22Rv1 (cell line): ENCODE measurements around the gene CETP.
"Not testable (repeated sequence)": the region's sequence is repeated elsewhere in the genome, so short reads cannot be mapped to it uniquely, and the experiment has no call there.

Source experiments
- H3K27ac ChIP-seq: fragments of 450-650 bp; 2 replicates; pipeline ENCODE4 v1.5.1; 2017
- ZFX ChIP-seq: fragments of 450-650 bp; IDR thresholded peaks from 2 replicates; pipeline ENCODE4 v1.6.1; 2017; ENCODE audit warnings: antibody characterized with exemption, borderline replicate concordance
- TF ChIP-seq, protein P1 (sequence below): fragments of 450-650 bp; IDR thresholded peaks from 2 replicates; pipeline ENCODE4 v1.5.1; 2017; ENCODE audit warnings: mild to moderate bottlenecking

The CETP gene

GRCh38 chr16:56984639-56985038, 22.9 kb downstream of the CETP start:
- no peak overlapping the region for H3K27ac ChIP-seq
- TF ChIP-seq, protein P1, sequence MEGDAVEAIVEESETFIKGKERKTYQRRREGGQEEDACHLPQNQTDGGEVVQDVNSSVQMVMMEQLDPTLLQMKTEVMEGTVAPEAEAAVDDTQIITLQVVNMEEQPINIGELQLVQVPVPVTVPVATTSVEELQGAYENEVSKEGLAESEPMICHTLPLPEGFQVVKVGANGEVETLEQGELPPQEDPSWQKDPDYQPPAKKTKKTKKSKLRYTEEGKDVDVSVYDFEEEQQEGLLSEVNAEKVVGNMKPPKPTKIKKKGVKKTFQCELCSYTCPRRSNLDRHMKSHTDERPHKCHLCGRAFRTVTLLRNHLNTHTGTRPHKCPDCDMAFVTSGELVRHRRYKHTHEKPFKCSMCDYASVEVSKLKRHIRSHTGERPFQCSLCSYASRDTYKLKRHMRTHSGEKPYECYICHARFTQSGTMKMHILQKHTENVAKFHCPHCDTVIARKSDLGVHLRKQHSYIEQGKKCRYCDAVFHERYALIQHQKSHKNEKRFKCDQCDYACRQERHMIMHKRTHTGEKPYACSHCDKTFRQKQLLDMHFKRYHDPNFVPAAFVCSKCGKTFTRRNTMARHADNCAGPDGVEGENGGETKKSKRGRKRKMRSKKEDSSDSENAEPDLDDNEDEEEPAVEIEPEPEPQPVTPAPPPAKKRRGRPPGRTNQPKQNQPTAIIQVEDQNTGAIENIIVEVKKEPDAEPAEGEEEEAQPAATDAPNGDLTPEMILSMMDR: no peak
- TF ChIP-seq ZFX: no peak

DNA sequence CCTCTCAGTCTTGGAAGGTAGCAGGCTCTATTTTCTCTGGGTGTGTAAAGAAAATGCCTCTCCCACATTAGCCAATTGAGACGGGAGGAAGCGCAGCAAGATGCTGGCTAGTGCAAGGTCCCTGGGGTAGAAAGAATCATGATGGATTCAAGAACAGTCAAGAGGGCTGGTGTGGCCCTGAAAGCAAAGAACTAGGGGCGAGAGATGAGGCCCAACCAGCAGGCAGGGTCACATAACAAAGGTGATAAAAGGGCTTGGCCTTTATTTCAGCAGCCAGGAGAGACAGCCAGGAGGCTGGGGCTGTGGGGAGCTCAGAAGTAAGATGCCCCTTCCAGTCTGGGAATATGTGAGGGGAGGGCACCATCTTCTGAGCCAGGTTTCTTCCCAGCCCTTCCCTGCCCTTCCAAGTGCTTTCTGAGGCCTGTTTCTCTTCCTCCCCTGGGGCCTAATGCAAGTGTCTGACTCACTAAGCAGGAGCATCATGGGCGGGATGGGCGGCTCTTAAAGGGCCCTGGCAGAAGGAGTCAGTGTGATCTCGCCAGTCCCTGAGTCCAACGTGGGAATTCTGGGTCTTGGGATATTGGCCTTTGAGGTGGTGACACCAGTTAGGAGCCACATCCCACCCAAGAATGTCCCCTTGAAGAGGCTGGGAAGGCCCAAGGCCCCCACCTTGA, 23.7 kb downstream of the CETP start:
- H3K27ac ChIP-seq: no peak overlapping the region
- no peak for TF ChIP-seq ZFX
- TF ChIP-seq, protein P1: no peak

DNA sequence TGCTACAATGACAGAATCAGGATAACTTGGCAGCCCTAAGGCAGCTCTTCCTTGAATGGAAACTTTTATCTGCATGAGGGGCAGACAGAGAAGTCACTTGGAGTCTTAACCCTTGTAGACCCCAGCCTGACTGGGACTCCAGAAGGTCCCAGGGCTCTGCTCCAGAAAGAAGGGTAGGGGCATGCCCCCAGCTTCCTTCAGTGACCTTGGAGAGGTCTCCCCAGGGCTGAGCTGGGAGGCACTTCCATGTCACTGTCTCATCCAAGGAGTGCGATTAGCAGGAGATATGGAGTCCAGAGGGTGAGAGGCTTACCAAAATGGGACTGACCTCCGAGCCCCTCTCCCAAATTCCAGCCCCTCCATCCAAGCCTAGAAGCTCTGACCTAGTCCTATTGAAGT, 24.2 kb downstream of the CETP start:
- H3K27ac ChIP-seq: no peak overlapping the region
- TF ChIP-seq ZFX: no peak
- TF ChIP-seq, protein P1: no peak

- no peak for TF ChIP-seq ZFX
- TF ChIP-seq, protein P1: no peak
- H3K27ac ChIP-seq: no peak overlapping the region
These were observed 24.6 kb downstream of the CETP start for GRCh38 chr16:56986361-56986760.

- not testable (repeated sequence) for H3K27ac ChIP-seq
These were observed 25.2 kb downstream of the CETP start for GRCh38 chr16:56986908-56987307.

DNA sequence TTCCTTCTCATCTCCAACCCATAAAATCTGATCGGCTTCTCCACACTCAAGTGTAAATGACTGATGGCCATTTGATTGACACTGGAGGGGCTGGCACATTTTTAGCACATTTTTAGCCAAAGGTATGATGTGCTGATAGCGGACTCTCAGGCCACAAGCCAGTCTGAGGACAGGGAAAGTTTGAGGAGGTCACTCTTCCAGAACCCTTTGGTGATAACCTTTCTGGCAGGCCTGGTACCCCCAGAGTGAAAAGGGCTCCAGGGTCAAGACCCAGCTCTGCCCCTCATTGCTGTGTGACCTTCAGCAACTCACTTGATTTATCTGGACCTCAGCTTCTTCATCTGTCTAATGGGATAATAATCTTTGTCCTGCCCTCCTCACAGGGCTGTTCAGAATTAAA, 25.9 kb downstream of the CETP start:
- no peak overlapping the region for H3K27ac ChIP-seq
- TF ChIP-seq, protein P1: no peak
- TF ChIP-seq ZFX: no peak

GRCh38 chr16:56988161-56988947, 26.6 kb downstream of the CETP start:
- no peak overlapping the region for H3K27ac ChIP-seq
- TF ChIP-seq, protein P1: no peak
- no peak for TF ChIP-seq ZFX
